ENCODE data around the gene TRIO.
A peak's percentile ranks its signal among the peaks of the same experiment; 100 is the strongest.

The TRIO gene

DNA sequence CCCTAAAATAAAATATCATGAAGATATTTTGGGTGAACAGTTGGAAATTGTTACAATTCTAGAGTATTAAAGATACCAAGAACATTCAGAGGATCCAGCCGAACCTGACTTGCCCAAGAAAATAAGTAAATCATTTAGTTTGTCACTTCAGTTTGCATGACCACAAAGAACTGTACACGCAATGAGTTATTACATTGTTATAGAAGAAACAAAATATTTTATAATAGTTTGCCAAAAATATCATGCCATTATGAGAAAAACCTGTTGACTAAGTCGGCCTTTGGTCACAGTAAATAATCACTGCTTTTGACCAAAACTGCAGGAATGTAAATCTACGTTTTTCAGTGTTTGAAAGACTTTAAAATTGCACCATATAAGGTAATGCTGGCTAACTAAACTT, 27.9 kb downstream of the TRIO start:
- no peak for DNase-seq

DNA sequence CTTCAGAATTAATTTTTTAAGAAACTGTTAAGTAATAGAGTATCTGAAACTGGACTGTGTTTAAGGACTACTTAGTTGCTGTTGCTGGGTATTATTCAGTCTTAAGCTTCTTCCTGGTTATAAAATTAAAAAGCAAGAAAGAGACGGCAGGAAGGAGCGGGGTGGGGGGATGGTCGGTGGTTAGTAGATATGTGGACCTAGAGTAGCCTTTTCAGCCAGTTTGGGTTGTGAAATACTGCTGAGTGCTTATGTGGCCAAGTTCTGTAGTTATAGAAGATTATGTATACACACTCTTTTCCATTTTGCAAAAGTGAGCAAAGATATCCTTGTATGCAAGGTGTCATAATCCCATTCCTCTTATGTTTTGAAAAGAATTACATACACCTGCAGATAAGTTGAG, 28.5 kb downstream of the TRIO start:
- no peak for DNase-seq

DNA sequence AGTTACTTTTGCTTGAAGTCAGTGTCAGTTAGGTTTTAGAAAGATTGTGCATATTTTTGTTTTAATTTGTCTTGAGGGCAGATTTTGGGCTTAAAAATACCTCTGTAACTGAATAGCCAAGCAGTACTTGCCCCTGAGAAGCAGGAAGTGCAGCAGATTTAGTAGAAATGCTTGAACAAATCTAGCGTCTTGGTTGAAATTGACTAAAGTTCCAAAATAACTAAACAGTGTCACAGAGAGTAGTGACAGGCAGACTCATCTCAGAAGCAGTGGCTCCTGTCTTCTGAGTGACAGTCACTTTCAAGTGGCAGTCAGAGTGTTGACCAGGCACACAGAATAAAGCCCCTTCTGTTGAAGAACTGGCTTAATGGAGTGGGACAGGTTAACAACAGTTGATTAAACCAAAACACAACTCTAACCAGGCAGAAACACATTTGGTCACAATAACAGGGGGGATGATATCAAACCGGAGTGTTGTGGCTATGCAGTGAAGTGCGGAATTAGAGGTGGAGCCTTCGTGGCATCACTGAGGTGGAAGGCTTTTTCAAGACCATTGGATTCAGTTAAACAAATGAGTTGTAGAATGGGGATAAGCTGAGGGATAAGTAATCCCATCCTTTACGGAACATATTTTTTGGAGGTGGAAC, 29.1 kb downstream of the TRIO start:
- no peak for DNase-seq

DNA sequence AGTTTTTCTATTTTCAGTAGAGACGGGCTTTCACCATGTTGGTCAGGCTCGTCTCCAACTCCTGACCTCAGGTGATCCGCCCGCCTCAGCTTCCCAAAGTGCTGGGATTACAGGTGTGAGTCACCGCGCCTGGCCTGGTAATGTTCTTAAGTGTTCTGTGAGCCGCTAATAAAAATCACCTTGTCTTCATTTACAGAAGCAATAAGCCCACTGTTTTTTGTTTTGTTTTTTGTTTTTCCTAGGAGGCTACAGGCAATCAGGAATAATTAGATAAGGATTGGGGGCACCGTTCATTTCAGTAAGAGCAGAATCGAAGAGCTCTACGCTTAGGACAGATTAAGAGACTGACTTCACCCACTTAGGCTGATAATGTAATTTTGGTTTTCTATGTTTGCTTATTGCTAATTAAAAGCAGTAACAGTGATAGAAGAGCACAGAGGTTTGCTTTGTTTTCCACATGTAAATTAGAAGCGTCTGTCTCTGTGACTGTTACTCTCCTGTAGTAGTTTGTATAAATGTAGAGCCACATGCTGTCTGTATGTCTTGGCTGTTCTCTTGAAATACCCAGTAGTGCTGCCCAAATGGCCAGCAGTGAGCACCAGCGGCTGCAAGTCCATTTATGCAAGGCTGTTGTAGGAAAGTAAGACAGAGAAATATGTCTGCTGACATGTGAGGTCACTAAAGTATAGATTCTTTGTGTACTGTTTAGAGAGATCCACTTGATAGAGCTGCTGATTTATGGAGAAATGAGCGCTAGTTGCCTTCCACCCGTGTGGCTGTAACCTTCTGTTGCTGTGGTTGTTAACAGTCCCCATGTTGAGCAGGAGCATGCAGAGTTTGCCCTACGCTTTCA, 30.5 kb downstream of the TRIO start:
- peak; percentile 71 for DNase-seq

DNA sequence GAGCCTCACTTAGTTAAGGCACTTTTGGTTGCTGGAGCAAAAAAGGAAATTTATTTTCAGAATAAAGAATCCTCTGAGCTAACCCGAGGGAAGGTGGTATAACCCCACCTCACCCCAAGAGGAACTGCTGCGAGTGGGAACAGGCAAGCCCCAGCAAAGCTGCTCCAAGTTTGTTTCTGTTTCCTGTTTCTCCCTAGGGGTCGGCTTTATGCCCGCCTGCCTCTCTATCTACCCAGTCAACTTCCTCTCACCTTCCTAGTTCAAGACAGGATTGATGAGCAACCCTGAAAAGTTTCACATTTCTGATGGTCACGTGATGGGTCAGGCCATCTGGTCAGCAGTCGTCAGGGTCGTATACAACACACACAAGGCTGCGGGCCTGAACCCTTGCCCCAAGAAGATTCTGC, 31.1 kb downstream of the TRIO start:
- no peak for DNase-seq

DNA sequence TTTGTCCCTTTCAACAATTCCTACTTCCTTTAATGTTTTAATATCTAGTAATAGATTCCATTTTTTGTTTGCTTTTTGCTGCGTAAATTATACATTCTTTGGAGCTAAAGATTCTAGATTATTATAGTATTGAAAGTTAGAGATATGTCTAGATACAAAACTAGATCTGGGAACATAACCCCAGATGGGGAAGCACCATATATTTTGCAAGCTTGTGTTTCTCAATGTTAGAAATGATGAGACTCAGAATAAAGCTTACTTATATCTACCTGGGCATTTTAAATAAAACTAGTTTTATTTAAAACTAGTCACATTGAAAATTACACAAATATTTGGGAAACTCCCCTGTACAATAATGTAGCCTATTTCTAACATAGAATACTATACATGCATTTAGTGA, 32.2 kb downstream of the TRIO start:
- no peak for DNase-seq

DNA sequence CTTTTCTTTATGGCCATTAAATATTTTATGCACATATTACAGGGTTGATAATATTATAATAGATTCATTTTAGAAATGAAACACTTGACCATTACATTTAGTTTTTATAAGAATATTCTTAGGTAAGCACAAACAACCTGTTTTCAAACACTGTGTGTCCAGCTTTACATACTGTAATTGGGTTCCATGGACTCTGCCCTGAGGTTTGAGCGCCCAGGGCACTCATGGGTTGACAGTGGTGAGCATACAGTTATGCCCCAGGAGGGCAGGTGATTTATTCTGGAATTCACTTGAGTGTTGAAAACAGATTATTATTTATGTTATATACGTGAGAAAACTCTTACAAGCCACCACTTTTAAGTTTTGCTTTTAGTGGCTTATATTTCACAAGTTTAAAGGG, 33.7 kb downstream of the TRIO start:
- no peak for DNase-seq

DNA sequence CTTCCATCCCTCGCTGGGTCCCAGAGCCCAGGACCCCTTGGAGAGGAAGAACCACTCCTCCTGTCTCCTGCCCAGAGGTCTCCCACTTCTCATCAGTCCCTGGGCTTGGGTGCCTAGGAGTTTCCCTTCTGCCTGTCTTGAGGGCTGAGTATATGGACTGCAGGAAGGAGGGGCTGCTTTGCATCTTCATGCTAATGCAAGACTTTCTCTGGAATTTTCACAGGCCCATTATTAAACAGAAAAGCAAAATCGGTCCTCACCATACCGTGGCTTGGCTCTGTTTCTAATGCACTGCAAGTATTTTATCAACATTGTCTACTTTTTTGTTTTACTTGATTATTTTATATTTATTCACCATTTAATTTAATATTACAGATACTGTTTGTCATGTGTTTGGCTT, 34.5 kb downstream of the TRIO start:
- no peak for DNase-seq

DNA sequence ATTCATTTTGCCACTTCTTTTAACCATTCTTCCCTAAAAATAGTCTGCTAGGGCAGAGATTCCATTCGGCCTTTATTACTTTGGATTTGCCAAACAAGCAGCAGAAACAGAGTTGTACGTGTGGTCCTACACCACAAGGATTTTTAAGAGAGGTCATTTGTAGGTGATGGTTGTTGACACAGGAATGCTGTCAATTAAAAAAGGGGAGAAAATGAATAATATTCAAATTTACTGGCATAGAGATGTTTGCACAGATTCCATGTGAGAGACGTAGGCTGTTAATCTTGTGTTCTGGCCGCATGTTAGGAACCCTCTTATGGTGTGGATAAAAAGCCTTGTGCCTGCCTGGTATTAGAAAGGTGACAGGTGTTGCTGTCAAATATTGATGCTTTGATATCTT, 34.9 kb downstream of the TRIO start:
- DNase-seq, result no peak

DNA sequence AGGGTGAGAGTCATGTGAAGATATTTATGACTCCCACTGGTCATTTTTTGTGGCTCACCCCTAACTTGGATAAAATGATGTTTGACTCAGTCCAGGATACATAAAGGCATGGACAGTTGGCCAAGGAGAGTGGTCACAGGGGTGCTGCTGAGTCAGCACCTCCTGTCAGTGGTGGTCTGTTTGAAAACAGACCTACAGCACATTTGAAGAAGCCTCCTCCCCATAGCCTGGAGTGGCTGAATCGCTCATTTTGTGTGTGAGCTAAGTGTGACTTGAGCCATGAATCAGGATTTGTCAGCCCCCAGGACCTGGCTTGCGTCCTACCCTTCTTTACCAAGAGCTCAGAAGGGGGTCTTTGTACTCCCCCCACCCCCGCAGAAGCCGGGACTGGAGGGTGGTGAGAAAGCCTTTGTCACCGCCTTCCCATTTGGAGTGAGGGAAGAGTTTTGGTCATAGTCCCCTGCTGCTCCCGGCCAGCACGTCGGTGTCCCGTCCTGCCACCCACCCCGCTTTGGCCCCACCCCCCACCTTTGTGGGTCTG, 35.6 kb downstream of the TRIO start:
- DNase-seq, result no peak

DNA sequence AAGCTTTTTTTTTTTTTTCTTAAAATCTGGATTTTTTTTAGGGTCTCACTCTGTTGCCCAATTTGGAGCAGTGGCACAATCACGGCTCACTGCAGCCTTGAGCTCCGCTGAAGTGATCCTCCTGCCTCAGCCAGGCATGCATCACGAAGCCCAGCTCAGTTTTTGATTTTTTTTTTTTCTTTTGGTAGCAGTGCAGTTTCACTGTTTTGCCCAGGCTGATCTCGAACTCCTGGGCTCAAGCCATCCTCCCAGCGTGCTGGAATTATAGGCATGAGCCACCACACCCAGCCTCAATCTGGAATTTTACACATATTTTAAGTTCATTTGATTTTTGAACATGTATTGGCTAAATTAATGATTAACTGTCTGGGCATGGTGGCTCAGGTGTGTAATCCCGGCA, 36.3 kb downstream of the TRIO start:
- DNase-seq, result no peak

DNA sequence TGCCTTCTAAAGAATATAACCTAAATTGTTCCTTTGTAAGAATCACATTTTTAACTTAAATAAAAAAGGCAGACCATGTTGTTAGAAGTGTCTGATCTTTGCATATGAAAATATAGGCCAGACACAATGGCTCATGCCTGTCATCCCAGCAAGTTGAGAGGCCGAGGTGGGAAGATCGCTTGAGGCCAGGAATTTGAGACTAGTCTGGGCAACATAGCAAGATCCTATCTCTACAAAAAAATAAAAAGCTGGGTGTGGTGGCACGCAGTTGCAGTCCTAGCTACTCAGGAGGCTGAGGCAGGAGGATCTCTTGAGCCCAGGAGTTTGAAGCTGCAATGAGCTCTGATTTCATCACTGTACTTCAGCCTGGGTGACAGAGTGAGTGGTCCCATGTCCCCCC, 37.3 kb downstream of the TRIO start:
- no peak for DNase-seq

DNA sequence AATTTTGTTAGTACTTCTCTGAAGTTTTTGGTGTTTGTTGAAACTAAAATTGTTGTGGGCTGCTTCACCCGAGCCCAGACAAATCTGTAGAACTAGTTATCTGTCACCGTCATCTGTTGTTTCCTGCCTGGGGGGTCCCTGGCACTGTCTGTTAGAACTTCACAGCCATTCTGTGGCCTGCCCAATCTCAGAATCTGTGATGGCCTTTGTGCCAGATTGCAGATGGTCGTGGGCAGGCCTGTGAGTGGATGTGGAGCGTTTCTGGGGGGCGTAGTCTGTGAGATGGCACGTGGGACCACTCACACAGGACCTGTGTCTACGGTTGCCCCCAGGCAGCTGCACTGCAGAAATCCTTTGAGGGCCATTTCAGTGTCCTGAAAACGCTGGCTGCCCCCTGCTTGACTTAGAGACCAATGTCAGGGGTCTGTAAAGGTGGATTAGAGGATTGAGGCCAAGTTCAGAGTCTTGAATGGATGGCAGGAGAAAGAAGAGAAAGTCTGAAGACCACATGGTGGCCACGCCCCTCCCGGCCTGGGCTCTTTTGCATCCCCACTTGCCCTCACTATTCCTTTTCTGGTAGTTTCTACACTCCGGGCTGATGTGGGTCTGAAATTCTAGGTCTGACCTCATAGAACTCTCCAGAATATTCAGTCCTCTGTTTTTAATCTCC, 38.3 kb downstream of the TRIO start:
- DNase-seq, result no peak

DNA sequence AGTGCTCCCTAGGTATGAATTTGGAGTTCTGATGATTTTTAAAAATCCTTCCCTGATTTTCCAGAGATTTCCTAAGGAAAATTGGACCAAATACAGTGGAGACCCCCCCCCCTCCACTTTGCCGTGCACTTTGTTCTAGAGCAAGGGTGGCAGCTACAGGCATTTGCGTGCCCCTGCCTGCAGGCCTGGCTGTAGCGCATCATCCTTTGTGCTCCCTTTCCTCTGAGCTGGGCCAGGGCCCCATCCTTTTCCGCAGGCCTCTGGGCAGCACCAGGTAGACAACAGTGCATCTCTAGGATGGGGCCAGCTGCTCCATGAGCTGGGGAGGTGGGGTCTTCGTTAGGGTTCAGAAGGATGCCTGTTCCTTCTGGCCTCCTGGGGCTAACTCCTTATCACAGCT, 39.6 kb downstream of the TRIO start:
- no peak for DNase-seq

DNA sequence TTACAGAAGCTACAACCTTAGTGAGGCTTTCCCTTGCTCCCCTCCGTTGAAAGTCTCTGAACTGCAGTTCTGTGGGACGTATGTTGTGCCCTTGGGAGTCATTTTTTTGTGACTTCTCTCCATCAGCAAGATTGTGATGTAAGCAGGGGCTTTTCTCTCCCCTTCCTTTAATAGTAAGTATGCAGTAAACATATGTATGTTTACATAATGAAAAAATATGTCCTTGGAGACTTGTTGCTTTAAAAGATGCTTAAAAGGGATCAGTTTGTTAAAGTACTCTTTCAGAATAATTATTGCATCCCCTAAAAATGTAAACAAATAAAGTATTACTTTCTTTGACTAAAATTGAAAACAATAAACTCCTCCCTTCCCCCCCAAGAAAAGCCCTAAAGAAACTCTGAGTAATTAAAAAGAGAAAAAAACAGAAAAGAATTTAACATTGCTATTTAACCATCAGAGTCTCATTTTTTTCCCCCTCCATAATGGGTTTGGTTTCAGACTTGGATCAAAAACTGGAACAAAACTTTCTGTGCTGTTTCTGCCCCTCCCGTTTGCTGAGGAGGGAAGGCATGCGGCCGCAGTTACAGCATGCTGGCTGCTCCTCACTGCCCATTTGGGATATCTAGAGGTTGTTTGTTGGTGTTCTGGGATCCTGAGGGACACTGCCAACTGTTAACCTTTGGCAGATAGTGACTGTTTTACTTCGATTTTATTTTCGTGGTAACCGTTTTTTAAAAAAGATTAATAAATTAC, 40.2 kb downstream of the TRIO start:
- no peak for DNase-seq

DNA sequence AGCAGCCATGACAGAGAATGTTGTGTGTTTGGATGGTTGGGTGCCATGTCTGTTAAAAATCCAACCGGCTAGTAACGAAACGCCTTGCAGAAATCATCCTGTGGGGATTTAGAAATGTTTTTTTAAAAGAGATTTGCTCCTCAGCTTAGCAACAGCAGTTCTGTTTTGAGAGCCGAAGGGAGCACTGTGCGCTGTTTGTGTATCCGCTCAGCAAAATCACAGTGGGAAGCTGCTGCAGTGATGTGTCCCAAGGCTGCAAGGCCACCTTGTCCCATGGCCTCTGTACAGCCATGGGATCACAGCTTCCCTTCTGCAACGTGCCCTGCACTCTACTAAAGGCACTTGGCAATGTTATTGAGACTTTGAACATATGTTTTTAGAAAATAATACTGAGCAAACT, 40.9 kb downstream of the TRIO start:
- no peak for DNase-seq

DNA sequence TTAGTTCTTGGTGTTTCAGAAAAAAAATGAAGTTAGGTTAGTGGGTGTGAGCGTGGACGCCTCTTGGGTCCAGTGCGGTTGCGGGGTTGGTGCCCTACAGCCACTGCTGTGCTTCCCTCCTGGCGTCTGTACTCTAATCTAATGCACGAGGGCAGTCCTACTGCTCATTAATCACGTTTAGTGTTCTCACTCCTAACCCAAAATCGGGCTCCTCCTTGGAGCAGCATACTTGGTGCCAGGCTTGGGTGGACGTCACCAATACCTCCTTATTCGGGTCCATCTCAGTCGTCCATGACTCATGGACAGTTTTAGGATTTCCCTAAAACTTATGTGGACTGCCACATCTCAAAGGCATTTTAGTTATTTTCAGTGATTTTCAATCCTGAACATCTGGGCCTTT, 41.6 kb downstream of the TRIO start:
- DNase-seq, result no peak

DNA sequence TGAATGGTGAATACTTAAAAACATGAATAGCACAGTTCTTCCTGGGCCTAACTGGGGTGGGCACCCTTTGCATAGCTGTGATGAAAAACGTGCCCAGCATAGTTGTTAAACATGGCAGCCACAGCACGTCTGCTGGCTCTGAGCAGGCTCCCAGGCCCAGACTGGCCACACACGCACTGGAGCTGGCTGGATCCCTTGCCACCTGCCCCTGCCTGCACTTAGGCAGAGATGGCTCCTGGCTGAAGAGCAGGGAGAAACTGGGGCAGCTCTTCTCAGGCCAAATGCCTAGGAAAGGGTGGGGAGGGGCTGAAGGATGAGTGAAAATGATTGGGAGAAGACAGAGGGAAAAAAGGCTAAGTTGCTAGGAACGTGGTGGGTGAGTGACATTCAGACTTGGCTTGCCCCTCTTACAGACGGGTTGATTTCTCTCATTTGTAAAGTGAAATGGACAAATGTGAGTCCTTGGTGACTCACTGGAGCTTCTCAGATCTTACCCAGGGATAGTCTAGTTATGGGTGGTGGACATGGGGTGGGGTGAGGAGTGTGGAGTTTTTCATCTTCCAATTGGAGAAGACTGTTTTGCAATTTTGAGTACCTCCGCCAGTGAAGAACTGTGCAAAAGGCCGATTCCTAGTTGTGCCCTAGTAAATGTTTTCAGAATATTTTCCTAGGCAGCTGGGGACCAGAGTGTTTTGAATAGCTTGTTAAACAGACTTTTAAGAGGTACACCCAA, 42.4 kb downstream of the TRIO start:
- peak; percentile 89 for DNase-seq

DNA sequence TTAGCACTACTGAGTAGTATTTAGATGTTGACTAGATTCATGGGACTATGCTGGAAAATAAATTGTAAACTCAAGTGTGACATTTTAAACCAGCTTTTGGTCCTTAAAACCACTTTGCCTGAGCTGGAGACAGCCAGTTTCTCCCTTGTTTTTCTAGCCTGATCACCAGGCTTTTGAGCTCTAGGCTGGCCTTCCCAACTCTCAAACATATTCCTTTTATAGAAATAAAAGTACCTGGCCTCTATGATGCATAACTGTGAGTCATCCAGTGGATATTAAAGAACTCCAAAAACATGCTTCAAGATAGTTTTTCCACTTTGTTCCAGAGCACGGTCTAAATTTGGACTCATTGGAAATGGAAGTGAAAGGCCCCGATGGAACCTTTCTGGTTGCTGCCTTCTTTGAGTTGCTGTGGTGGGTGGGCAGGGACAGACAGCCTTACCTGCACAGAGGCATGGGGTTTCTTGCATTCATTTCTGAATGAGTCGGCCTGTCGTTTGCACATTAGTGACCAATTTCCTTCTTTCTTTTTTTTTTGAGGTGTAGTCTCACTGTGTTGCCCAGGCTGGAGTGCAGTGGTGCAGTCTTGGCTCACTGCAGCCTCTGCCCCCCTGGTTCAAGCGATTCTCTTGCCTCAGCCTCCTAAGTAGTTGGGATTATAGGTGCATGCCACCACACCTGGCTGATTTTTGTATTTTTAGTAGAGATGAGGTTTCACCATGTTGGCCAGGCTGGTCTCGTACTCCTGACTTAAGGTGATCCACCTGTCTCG, 43.1 kb downstream of the TRIO start:
- peak; percentile 89 for DNase-seq

DNA sequence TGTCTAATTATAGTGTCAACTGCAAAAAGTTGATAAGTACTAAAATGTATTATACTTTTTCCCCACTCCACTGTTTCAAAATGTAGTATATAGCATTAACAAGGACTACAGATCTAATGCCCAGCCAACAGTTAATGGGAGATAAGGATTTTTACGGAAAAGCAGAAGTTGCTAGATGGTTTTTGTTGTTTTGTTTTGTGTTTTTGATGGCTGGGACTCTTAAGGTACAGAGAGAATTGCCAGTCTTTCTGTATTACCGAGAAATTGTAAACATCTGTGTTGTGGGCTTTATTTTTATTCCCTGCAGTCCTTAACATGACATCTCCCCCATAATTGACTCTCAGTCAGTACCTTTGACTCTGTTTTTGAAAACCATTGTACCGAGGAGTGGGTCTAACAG, 44.0 kb downstream of the TRIO start:
- DNase-seq, result no peak

DNA sequence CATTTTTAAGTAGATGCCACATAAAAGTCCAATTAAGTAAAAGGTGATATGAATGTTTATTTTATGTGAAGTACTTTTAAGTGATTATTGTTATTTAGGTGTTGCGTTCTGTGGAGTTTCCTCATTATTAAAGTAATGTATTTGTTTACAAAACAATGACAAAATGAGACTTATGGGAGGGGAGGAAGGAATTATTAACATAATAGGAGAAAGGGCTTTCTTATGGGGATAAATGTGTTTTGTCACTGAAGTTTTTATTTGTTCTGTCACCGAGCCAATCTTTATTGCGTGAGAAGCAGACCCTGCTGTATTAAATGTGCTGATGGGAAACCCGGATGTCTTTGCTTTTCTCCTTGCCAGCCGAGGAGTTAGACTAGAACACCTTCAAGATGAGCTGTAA, 44.5 kb downstream of the TRIO start:
- no peak for DNase-seq

DNA sequence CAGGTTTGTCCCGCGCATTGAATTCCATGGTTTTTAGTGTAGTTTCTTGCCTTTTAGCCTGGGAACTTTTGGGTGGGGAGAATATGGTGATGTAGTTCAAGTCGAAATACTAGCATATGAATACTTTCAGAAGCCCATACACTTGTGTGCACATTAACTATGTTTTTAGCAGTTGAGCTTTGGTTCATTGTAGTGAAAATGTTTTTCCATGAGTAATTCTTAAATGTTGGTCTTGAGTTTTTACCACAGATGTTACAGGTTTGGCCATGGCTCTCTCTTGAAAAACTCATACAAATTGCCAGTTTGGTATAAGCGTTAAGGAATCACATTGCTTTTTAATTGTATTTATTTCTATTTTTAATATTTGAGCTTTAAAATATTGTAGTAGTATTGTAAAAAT, 45.6 kb downstream of the TRIO start:
- no peak for DNase-seq
